Muscle layer of duodenum (tissue), 2 donors: Measurements from ENCODE around the gene AIF1.

Source experiments
- H3K27ac ChIP-seq: one replicate; pipeline ENCODE4 v1.7.0; 2013; ENCODE audit warnings: mild to moderate bottlenecking, low read length
- H3K27me3 ChIP-seq: one replicate; pipeline ENCODE4 v1.7.0; 2013; ENCODE audit warnings: low read depth, mild to moderate bottlenecking, control low read depth, low read length
- H3K36me3 ChIP-seq, 2 donors: one replicate each; pipeline ENCODE4 v1.7.0; 2013; ENCODE audit warnings: low read length in 2 of 2, control low read depth in 1 of 2, mild to moderate bottlenecking in 1 of 2; ENCODE audit not compliant: insufficient read depth in 2 of 2, control insufficient read depth in 1 of 2
- H3K4me1 ChIP-seq, 2 donors: one replicate each; pipeline ENCODE4 v1.7.0; 2013; ENCODE audit warnings: low read length in 2 of 2, mild to moderate bottlenecking in 2 of 2, control low read depth in 1 of 2, moderate library complexity in 1 of 2; ENCODE audit not compliant: insufficient read depth in 2 of 2, control insufficient read depth in 1 of 2
- H3K4me3 ChIP-seq, 2 donors: one replicate each; pipeline ENCODE4 v1.7.0; 2013; ENCODE audit warnings: low read length in 2 of 2, low read depth in 1 of 2, mild to moderate bottlenecking in 1 of 2
- H3K9me3 ChIP-seq, 2 donors: one replicate each; pipeline ENCODE4 v1.7.0; 2013; ENCODE audit warnings: low read length in 2 of 2, control low read depth in 1 of 2, mild to moderate bottlenecking in 1 of 2; ENCODE audit not compliant: control insufficient read depth in 1 of 2
- donor health status: healthy.

The AIF1 gene

DNA sequence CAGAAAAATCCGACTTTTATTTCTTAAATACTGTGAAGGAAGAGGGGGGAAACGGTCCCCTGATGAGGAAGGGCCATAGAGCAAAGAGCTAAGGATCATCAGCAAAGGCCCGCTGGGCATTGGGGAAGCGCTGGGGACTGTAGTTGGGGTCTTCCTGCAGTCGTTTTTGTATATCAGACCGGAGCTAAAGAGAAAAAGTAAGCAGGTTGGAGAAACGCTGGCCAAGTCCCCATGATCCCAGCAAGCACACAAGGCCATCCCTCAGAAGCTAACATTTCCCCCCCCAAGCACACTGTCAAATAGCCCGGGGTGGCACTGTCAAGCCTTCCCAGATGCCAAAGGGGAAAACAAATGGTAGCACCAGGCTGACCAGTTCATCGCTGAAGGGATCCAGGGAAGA is 24.0 kb downstream of the AIF1 start:
- Histone ChIP-seq H3K4me1 (no peaks in the 10 kb centered on the region), H3K9me3 (no peaks in the 10 kb centered on the region), H3K27me3 (no peaks in the 10 kb centered on the region), H3K4me3 (no peak overlapping the region), H3K36me3 (peaks cover 79 to 97% of the 10 kb centered on the region in 2 donors), H3K27ac (no peak overlapping the region)

DNA sequence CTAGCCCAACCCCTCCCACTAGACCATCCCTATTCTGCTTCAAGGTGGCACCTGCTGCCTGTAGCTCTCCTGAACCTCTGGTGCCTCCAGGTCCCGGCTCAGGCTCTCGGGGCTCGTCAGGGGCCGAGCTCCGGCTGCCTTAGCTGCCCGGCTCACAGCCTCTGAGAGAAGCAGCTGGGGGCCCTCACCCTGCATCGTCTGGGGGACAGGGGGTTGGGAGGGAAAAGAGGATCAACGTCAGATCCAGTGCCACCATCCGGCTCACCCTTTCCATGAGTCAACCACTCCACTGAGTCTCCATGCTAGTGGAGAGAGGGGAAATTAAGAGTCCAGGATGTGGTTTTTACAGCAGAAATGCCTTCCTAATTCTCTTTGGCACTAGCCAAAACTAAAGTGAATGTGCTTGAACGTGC is 24.4 kb downstream of the AIF1 start:
- no peaks in the 10 kb centered on the region for H3K4me1 ChIP-seq
- H3K27ac ChIP-seq: no peak overlapping the region
- no peaks in the 10 kb centered on the region for H3K27me3 ChIP-seq
- H3K9me3 ChIP-seq: no peaks in the 10 kb centered on the region
- H3K4me3 ChIP-seq: no peak overlapping the region
- H3K36me3 ChIP-seq: peaks cover 79 to 97% of the 10 kb centered on the region in 2 donors

DNA sequence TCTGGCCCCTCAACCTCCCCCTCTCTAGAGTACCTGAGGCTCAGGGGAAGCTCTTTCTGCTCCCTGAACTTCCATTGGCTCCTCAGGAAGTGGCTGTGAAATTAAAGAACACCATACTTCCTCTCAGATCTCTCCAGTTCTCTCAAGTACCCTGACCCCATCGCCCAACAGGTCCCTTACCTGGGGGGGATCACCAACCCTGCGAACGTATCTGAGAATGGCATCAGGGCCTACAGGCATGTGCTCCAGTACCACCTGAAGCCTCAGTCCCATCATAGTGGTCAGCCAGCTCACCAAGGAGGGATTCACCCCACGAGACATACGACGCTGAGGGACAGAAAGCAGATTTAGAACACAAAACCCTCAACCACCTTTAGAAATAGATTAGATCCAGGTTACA is 25.6 kb downstream of the AIF1 start:
- Histone ChIP-seq H3K27ac (no peak overlapping the region), H3K4me3 (no peak overlapping the region), H3K36me3 (peaks cover 79 to 97% of the 10 kb centered on the region in 2 donors), H3K27me3 (no peaks in the 10 kb centered on the region), H3K9me3 (no peaks in the 10 kb centered on the region), H3K4me1 (no peaks in the 10 kb centered on the region)

DNA sequence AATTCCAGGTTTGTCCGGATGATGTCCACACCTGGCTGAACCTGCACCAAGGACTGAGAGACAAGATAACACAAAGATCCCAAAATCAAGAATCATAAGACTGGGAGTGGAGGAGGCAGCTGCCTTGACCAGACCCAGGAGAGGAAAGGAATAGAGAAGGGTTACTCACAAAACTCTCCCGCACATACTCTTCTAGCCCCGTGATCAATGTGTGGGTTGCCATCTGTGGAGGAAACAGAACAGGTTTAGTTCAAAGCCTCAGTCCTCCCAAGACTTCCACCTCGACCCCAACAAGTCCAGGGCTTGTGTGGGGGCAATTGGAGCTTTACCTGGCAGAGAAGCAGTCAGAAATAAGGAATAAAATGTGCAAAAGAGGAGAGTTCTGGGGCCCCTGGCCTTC is 26.3 kb downstream of the AIF1 start:
- H3K27me3 ChIP-seq: no peaks in the 10 kb centered on the region
- H3K4me3 ChIP-seq: no peak overlapping the region
- H3K27ac ChIP-seq: no peak overlapping the region
- no peaks in the 10 kb centered on the region for H3K9me3 ChIP-seq
- H3K36me3 ChIP-seq: peaks cover 75 to 97% of the 10 kb centered on the region in 2 donors
- H3K4me1 ChIP-seq: no peaks in the 10 kb centered on the region

DNA sequence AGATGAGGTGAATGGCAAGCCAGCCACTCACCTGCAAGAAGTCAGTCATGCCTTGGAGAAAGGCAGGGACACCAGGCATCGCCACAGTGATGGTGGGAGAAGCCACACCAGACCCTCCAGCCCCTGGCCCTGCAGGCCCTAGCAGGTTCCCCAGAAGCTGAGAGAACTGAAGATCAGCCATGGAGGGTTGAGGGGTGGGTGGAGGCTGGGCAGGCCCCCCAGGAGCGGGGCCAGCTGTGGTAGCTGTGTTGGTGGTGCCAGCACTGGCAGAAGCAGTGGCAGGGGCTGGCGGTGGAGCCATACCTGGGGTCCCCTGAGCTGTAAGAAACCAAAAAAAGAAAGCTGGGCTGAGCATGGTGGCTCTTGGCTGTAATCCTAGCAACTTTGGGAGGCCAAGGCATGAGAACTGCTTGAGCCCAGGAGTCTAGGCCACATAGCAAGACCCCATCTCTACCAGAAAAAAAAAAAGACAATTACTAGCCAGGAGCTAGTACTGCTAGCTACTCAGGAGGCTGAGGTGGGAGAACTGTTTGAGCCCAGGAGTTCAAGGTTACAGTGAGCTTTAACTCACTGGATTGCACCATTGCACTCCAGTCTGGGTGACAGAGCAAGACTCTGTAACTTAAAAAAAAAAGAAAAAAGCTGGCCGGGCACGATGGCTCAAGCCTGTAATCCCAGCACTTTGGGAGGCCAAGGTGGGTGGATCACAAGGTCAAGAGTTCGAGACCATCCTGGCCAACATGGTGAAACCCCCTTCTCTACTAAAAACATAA is 27.9 kb downstream of the AIF1 start:
- Histone ChIP-seq H3K36me3 (peaks cover 72 to 95% of the 10 kb centered on the region in 2 donors), H3K27ac (no peak overlapping the region), H3K9me3 (no peaks in the 10 kb centered on the region), H3K4me1 (no peaks in the 10 kb centered on the region), H3K27me3 (no peaks in the 10 kb centered on the region), H3K4me3 (no peak overlapping the region)

DNA sequence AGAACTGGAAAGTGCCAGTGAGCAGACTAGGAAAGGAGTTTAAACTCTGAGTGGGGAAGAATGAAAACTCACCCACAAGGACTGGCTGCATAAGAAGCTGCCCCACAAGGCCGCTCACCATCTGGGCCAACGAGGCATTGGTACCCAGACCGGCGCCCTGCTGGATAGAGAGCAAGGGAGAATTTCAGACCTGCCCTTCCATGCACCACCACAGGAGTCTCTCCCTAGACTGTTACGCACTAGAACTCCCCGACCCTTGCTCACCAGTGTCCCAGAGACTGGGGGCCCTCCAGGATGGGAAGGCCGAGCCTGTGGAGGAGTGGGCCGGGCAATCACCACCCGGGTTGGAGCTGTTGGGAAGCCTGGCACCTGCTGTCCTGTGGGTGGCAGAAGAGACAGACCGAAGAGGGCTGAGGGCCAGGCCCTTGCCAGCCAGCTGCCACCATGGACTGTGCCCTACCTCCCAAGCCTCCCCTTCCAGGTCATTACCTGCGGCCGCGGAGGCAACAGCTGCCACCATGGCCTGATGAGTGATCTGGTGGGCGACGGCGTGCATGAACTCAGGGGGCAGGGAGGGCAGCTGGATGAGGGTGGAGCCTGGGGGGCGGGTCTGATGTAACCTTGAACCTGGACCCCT is 28.9 kb downstream of the AIF1 start:
- H3K27ac ChIP-seq: no peak overlapping the region
- no peaks in the 10 kb centered on the region for H3K9me3 ChIP-seq
- no peaks in the 10 kb centered on the region for H3K27me3 ChIP-seq
- H3K4me1 ChIP-seq: no peaks in the 10 kb centered on the region
- peaks cover 82 to 95% of the 10 kb centered on the region in 2 donors for H3K36me3 ChIP-seq
- no peak overlapping the region for H3K4me3 ChIP-seq

DNA sequence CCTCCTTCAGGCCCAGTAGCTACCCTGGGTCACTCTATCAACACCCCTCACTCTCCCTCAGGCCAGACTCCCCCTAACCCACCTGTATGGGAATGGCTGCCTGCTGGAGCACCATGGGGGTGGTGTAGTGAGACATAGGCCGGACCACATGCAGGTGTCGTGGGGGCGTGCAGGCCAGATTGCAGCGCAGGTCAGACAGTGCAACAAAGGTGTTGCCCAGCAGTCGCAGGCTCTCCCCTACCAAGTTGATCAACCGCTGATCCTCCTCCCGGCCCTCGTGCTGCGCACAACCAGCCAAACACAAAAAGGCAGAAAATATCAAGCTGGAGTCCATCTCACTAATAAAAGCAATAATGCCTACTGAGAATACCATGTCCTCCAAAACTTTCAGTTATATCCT is 30.3 kb downstream of the AIF1 start:
- H3K27ac ChIP-seq: no peak overlapping the region
- peaks cover 75 to 89% of the 10 kb centered on the region in 2 donors for H3K36me3 ChIP-seq
- H3K27me3 ChIP-seq: no peaks in the 10 kb centered on the region

DNA sequence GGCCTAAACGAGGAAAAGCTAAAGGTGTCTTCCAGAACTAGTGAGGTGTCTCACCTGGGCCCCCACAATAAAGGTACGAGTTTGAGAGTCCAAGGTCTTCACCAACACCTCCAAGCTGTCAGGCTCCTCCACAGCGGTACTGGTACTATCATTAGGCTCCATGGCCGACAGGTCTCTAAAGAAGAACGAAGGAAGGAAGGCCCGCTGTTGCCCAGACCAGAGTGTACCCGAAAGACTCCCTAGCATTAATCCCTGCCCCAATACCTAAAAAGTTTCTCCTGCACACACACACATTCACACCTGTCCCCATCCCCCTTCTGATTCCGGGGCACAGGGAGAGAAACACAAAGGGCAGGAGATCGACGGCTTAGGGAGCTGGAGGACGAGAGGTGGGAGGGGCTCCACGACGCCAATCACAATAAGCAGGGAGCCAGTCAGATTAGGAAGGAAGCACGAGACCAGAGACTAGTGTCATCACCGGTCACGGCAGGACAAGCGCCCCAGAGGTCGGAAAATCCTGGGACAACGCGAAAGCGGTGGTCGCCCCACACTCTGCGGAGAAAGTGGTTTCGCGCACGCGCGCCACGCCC is 36.7 kb downstream of the AIF1 start:
- H3K27ac ChIP-seq: peak overlapping the region; percentile 99
- no peaks in the 10 kb centered on the region for H3K9me3 ChIP-seq
- no peaks in the 10 kb centered on the region for H3K27me3 ChIP-seq
- H3K36me3 ChIP-seq: peaks cover 25 to 51% of the 10 kb centered on the region in 2 donors
- peak overlapping the region; percentile 77 for H3K4me3 ChIP-seq
- H3K4me1 ChIP-seq: peaks cover 3 to 25% of the 10 kb centered on the region in 2 donors

More for the DNA sequence above, 30.3 kb downstream of the AIF1 start:
- Histone ChIP-seq H3K4me3 (no peak overlapping the region), H3K4me1 (peaks cover 3% of the 10 kb centered on the region in 2 donors), H3K9me3 (no peaks in the 10 kb centered on the region)

DNA sequence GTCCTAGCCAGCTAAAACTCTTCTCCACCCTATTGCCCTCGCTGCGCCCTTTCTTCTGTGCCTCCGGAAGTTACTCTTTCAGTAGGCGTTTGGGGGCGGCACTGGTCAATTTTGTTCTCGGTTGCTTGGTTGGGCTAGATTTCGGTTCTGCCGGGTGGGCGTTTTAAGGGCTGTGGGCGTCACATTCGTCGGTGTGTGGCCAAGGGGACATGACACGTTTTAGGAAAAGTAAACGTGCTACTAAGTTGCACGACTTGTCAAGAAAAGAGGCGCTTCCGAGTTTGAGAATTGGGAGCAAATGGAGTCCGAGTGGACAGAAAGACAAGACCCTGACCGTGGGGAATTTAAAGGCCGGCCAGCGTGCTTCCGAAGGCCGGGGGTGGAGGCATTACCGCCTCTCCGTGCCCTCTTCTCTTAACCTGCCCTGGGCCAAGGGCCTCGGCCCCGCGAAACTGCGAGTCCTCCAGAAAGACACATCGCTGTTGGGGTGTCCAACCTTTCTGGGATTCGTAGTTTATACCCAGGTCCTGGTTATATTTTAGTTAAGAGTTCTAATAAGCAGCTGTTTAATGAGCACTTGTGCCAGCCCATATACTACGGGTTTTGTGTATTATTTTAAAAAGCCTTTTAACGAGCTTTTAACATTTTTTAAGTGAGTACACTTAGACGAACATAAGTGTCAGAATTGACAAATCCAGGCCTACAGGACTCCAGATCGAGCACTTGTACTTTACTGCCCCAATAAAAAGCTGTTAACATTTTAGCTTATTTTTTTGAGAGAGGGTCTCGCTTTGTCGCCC is 38.1 kb downstream of the AIF1 start:
- Histone ChIP-seq H3K36me3 (peaks cover 23 to 47% of the 10 kb centered on the region in 2 donors), H3K27me3 (no peaks in the 10 kb centered on the region), H3K27ac (peak overlapping the region; percentile 99), H3K4me1 (peaks cover 10 to 32% of the 10 kb centered on the region in 2 donors), H3K4me3 (peak overlapping the region; percentile 77), H3K9me3 (no peaks in the 10 kb centered on the region)

DNA sequence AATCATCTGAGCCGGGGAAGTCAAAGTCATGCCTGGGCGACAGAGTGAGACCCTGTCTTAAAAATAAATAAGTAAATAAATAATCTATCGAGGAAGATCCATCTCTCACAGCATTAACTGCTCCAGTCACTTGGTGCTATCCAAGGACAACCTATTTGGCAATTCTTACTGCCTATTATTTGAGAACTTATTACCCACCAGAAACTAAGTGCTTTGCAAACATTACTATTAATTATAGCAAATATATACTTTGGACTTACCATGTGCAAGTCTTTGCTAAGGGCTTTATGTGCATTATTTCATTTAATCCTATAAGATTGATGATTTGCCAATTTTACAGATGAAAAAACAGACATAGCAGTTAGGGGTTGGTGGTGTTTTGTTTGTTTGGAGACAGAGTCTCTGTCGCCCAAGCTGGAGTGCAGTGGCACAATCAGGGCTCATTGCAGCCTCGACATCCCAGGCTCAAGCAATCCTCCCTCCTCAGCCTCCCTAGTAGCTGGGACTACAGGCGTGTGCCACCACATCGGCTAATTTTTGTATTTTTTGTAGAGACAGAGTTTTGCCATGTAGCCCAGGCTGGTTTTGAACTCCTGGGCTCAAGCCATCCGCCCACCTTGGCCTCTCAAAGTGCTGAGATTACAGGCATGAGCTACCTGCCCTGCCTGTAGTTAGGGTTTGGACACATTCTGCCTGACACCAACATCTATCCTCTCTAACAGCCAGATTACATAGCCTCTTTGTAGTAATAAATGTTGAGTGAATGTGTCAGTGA is 39.7 kb downstream of the AIF1 start:
- Histone ChIP-seq H3K9me3 (no peaks in the 10 kb centered on the region), H3K4me1 (peaks cover 25 to 48% of the 10 kb centered on the region in 2 donors), H3K36me3 (peaks cover 10 to 30% of the 10 kb centered on the region in 2 donors), H3K27ac (no peak overlapping the region), H3K4me3 (no peak overlapping the region), H3K27me3 (no peaks in the 10 kb centered on the region)
